SIG-M5 (cell line): ENCODE data around the gene ACSF3.
"Not testable (repeated sequence)": the region's sequence is repeated elsewhere in the genome, so short reads cannot be mapped to it uniquely, and the experiment has no call there.

ENCODE experiments used
- DNase-seq: peaks from one replicate; lab custom pipeline; 2025; lab: John Stamatoyannopoulos, UW

Gene ACSF3

DNA sequence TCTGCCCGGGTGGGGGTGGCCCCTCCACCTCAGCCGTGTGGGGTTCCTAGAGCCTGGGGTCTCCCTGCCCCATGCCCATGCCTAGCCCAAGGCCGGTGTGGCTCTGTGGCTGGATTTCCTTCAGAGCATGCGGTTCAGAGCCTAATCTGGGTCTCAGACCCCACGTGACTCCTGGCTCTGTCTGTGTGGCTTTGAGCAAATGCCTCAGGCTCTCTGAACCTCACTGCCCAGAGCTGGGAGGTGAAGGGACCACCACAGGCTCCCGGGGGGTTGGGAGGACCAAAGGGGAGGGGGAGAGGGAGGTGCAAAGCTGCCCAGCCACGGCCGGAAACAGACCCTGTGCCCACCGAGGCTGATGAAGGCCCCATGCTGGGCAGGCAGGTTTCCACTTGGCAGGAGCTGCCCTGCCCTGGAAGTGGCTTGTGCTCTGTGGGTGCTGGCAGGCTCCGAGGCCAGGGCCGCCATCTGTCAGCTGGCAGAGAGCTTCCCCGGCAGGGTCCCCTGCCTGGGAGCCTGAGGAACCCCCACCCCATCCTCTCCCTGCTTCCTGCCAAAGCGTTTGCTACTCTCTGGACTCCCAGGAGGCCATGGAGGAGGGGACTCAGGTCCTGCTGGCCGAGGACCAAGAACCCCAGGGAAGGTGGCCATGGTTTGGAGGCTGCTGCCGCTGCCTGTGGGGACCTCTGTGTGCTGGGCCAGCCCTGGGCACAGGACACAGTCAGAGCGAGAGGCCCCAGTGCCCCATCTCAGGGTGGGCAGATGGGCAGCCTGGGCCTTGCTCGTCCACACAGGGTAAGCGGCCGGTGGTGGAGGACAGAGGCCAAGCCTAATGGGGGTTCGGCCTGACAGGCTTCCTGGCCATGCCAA is 81.9 kb downstream of the ACSF3 start:
- no peak for DNase-seq

DNA sequence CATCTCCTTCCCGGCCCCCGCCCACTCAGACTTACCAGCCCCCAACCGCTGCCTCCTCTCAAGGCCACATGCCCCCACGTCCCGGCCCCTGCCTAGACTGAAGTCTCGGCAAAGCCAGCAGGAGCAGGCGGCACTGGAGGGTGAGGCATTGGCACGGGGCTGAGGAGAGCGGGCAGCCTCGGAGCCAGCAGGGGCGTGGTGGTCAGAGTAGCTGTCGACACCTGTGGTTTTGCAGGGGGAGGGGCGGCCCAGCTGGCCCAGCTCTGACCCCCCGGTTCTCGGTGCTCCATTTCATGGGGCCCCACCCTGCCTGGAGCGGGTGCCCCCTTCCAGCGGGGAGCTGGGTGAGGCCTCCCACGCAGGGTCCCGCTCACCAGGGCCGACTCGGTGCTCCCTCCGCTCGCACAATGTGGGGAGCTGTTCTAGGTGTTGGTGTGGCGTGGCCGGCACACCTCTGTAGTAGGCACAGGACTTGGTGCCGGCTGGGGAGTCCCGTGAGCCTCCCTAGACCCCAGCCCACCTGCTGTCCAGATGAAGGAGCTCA is 82.6 kb downstream of the ACSF3 start:
- no peak for DNase-seq

DNA sequence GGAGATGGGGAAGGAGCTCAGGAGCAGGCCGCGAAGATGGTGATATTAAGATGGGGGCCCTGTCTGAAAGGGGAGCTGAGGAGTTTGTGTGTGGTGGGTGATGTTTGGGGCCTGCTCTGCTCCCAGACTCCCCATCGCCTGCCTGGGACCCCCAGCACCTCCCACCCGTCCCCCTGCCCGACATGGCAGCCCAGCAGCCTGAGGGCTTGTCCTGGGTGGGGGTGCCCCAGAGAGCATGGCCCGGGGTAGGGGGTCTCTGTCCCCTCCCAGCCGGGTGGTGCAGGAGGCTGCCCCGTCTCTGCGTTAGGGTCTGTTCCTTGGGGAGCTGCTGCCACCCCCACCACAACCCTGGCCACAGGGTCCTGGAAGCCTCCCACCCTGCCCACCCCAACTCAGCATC is 83.1 kb downstream of the ACSF3 start:
- no peak for DNase-seq

DNA sequence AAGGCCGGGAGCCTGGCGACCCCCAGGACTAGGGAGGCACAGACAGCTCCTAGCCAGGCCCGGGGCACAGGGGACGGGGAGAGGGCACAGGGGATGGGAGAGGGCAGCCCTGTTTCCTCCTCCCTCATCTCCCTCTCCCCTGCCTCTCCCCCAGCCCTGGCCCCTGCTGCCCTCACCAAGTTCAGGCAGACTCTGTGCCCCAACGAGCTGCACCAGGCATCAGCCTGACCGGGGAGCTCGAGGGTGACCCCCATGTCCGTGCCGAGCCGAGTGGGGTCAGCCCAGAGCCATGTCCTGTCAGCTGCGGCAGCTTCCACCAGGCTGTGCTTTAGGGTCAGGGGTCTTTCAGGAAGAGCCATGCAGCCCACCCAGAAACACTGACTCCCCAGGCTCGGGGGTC is 83.8 kb downstream of the ACSF3 start:
- DNase-seq = no peak

DNA sequence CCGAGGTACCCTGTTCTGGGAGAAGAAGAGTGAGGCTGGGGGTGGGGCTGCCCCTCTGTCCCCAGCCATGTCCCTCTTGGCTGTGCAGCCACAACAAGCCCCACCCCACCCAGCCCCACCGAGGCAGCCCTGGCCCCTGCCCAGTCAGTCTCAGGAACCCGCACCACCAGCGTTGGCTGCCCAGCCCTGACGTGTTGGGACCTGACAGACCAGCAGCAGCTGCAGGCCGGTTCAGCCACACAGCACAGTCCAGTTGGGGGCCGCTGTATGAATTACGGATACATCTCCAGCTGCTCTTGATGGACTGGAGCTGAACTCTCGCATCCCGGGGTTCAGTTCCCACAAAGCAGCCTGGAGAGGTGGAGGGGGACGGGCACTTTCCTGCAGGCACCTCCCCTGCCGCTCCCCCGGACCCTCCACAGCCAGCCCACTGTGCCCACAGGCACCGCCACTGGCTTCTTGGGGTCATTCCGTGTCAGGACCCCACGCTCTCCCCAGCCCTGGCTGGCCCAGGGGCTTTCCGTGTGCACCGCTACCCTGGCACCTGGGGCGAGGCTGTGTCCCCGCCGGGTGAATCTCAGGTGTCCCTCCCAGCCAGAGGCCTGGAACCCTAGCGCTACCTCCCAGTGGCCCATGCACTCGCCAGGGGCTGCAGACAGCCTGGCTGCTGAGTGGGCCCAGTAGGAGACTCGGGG is 84.9 kb downstream of the ACSF3 start:
- DNase-seq = no peak

DNA sequence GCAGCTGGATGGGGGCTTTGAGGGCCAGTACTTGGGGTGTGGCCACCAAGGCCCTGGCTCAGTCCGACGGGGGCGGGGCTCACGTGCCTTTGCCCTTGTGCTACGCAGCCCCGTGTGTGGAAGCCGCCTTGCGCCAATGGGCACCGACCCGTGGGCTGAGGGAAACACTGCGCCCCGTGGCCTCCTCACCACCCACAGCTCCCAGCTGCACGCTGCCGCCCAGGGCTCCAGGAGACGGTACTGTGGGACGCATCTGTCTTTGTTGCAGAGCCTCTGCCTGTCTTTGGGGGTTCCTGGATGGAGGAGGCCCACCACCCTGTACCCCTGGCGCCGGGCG is 85.5 kb downstream of the ACSF3 start:
- no peak for DNase-seq

DNA sequence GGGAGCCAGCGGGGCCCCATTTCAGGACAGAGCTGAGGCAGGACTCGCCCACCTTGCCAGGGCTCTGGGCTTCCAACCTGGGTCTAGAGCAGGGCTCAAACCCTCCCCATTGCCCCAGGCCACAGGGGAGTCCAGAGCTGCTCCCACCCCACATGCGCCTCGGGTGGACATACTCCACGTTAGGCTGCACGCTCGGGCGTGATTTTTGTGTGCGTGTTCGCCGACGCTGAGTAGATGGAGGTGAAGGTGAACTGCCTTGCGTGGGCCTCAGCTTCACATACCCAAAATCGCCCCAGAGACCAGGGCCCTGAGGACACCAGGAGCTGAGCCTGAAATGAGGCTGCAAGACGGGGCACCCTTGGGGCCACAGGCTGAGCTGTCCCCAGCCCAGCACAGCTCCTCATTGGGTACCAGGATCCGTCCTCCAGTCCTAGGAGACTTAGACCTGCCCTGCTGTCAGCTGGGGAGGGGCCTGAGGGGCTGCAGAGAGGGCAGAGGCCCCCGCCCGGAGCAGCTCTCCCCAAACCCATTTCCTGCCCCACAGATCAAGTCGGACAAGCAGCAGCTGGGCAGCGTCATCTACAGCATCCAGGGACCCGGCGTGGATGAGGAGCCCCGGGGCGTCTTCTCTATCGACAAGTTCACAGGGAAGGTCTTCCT is 86.1 kb downstream of the ACSF3 start:
- DNase-seq = no peak

DNA sequence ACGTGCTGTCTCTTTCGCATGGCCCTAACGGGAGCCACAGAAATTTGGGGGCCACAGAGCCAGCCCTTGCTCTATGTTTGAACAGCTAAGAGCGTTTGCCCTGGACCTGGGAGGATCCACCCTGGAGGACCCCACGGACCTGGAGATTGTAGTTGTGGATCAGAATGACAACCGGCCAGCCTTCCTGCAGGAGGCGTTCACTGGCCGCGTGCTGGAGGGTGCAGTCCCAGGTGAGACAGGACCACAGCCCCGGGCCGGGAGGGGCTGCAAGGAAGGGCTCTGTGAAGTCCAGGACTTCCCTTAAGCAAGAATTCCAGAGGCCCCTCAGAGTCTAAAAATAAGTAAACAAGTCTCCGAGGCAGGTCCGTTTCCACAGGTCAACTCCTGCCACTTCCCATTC is 89.8 kb downstream of the ACSF3 start:
- no peak for DNase-seq

DNA sequence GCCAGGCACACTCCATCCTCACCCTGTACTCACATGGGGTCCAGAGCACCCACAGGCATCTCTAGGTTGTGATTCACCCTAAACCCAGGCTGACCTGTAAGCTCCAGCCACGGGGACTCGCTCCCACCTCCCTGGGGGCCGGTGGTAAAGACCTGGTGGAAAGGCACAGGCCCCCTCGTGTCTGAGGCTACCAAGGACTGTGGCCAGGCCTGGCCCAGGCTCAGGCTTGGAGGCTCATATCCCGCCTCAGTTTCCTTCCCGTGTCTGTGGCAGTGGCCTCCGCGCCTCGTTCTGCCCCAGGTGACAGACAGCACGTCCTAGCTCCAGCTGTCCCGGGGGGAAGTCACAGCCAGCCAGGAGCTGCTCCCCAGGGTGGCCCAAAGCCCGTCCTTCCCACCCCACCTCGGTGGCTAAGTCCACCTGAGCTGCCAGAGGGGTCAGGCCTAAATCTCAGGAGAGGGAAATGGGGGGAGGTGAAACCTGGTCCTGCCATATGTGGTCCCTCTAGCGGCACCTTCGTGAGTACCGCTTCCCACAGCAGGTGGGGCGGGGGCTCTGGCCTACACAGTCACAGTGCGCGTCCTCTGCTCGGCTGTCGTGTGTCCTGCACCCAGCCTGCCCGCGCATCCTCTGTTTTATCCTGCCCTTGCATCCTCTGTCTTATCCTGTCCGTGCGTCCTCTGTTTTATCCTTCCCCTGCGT is 90.5 kb downstream of the ACSF3 start:
- no peak for DNase-seq

DNA sequence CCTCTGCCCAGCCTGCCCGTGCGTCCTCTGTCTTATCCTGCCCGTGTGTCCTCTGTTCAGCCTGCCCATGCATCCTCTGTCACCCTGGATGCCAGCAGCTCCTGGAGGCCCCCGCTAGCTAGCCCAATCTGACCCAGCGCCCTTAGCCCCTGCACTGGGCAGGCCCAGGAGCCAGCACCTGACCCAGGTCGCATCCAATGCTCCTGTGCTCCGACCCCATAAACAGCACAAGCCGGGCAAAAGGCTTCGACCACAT is 91.0 kb downstream of the ACSF3 start:
- no peak for DNase-seq

DNA sequence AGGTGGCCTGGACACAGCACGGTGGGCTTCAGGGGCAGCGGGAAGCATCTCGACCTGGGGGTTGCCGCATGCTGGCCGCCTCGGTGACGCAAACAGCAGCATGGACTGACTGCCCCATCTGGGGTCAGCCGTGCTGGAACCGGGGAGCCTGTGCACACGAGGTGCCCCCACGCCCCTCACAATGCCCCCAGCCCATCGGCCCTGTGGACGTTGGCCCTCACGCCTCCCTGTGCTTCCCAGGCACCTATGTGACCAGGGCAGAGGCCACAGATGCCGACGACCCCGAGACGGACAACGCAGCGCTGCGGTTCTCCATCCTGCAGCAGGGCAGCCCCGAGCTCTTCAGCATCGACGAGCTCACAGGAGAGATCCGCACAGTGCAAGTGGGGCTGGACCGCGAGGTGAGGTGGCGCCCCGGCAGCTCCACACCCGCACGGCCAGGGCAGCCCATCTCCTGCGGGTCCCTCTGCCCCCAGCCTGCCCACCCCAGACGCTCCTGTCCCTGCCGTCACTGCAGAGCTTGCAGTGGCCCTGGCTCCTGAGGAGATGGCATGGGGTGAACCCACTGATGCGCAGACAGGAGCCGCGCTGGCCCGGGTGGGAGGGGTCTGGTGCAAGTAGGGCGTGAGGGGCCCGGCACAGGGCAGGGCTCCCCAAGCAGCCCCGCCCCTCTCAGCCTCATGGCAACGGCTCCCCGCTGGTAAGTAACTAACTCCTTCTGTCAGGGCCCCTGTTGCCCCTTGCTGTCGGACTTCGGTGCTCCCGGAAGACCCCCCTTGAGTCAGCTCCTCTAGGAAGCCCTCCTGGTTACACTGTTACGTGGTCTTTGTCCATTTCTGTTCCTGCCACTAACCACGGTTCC is 91.5 kb downstream of the ACSF3 start:
- no peak for DNase-seq

DNA sequence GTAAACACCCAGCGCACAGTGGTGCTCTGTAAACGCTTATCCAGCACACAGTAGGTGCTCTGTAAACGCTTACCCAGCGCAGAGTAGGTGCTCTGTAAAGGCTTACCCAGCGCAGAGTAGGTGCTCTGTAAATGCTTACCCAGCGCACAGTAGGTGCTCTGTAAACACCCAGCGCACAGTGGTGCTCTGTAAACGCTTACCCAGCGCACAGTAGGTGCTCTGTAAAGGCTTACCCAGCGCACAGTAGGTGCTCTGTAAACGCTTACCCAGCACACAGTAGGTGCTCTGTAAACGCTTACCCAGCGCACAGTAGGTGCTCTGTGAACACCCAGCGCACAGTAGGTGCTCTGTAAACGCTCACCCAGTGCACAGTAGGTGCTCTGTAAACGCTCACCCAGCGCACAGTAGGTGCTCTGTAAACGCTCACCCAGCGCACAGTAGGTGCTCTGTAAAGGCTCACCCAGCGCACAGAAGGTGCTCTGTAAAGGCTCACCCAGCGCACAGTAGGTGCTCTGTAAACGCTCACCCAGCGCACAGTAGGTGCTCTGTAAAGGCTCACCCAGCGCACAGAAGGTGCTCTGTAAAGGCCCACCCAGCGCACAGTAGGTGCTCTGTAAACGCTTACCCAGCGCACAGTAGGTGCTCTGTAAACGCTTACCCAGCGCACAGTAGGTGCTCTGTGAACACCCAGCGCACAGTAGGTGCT is 92.4 kb downstream of the ACSF3 start:
- DNase-seq = not testable (repeated sequence)

DNA sequence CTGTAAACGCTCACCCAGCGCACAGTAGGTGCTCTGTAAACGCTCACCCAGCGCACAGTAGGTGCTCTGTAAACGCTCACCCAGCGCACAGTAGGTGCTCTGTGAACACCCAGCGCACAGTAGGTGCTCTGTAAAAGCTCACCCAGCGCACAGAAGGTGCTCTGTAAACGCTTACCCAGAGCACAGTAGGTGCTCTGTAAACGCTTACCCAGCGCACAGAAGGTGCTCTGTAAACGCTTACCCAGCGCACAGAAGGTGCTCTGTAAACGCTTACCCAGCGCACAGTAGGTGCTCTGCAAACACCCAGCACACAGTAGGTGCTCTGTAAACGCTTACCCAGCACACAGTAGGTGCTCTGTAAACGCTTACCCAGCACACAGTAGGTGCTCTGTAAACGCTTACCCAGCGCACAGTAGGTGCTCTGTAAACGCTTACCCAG is 93.0 kb downstream of the ACSF3 start:
- DNase-seq = not testable (repeated sequence)

DNA sequence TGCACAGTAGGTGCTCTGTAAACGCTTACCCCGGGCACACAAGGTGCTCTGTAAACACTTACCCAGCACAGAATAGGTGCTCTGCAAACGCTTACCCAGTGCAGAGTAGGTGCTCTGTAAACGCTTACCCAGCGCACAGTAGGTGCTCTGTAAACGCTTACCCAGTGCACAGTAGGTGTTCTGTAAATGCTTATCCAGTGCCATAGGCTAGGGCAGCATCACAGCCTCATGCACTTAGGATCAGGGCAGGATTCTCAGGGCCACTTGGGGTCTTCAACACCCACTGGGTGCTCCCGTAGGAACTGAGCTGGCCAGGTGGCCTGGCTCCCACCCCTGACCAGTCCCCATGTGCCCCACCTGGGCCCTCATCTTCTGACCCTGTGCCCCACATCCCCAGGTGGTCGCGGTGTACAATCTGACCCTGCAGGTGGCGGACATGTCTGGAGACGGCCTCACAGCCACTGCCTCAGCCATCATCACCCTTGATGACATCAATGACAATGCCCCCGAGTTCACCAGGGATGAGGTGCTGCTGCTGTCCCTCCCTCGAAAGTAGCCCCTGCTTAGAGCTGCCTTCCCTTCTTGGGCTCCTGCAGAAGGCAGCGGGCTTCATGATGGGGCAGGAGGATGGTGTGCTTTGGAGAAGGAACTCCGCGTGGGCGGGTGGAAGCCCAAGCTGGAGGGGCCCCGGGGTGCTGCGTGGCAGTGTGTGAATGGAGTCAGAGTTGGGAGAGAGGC is 93.5 kb downstream of the ACSF3 start:
- no peak for DNase-seq

DNA sequence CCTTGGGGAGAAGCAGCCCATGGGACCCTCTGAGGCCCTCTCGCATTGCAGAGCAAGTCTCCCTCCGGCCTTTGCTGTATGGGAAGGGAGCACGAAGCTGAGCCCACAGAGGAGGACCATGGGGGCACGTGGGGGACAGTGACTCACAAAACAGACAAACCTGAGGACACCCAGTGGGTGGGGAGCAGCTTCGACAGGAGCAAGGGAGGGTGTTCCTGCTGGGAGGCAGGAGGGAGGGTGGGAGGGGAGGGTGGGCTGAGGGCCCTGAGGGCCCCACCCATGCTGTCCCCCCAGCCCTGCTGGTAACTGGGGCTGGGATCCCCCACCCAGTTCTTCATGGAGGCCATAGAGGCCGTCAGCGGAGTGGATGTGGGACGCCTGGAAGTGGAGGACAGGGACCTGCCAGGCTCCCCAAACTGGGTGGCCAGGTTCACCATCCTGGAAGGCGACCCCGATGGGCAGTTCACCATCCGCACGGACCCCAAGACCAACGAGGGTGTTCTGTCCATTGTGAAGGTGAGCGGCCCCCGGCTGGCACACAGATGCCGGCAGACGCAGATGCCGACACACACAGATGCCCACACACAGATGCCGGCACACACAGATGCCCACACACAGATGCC is 94.2 kb downstream of the ACSF3 start:
- no peak for DNase-seq

DNA sequence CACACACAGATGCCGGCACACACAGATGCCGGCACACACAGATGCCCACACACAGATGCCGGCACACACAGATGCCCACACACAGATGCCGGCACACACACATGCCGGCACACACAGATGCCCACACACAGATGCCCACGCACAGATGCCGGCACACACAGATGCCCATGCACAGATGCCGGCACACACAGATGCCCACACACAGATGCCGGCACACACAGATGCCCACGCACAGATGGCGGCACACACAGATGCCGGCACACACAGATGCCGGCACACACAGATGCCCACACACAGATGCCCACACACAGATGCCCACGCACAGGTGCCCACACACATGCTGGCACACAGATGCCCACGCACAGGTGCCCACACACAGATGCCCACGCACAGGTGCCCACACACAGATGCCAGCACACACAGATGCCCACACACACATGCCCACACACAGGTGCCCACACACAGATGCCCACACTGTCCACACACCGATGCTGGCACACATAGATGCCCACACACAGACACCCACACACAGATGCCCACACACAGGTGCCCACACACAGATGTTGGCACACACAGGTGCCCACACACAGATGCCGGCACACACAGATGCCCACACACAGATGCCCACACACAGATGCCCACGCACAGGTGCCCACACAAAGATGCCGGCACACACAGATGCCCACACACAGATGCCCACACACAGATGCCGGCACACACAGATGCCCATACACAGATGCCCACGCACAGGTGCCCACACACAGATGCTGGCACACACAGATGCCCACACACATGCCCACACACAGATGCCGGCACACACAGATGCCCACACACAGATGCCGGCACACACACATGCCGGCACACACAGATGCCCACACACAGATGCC is 95.1 kb downstream of the ACSF3 start:
- not testable (repeated sequence) for DNase-seq

DNA sequence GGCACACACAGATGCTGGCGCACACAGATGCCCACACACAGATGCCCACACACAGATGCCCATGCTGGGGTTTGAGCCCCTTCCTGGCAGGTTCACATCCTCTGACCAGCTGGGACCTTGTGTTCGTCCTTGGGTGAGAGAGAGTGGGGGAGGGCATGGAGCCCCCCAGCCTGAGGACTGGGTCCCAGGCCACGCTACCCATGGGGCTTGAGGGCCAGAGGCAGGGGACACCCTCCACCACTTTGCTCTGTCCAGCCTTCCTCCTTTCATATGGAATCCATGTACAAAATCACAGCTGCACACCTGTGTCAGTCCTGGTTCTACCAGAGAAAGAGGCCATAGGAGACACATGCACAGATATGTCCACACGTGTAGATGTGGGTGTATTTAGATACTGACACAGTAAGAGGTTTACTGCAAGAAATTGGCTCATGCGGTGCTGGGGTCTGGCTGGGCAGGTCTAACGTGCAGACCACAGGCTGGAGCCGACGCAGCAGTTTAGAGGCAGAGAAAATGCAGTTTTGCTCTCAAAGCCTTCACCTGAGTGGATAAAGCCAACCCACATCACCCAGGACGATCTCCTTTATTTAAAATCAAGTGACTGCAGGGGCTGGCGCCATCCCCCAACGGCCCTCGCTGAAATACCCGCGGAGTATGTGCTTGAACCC is 95.8 kb downstream of the ACSF3 start:
- no peak for DNase-seq
